ENCODE data around the gene RPS14.
"Not testable (repeated sequence)": the region's sequence is repeated elsewhere in the genome, so short reads cannot be mapped to it uniquely, and the experiment has no call there.

Gene RPS14

GRCh38 chr5:150438873-150439546 lies 10.5 kb downstream of the RPS14 start:
- FAIRE-seq (no peak), DNase-seq (ENCODE audit: insufficient read length, low spot score) (no peak)
- TF ChIP-seq POU2F2 (IDR thresholded peaks at IDR 0.05; ENCODE audit: low read depth, low read length) (no peak), PAX5 (IDR thresholded peaks at IDR 0.05; ENCODE audit: insufficient read depth, low read length, severe bottlenecking) (no peak), POLR2AphosphoS5 (IDR thresholded peaks at IDR 0.05; ENCODE audit: low read depth, low read length) (no peak), SPI1 (IDR thresholded peaks at IDR 0.05; ENCODE audit: low read depth, low read length) (no peak), POLR2A (IDR thresholded peaks at IDR 0.05; ENCODE audit: low read depth, low read length) (no peak), TAF1 (IDR thresholded peaks at IDR 0.05; ENCODE audit: low read depth, low read length) (no peak)

DNA sequence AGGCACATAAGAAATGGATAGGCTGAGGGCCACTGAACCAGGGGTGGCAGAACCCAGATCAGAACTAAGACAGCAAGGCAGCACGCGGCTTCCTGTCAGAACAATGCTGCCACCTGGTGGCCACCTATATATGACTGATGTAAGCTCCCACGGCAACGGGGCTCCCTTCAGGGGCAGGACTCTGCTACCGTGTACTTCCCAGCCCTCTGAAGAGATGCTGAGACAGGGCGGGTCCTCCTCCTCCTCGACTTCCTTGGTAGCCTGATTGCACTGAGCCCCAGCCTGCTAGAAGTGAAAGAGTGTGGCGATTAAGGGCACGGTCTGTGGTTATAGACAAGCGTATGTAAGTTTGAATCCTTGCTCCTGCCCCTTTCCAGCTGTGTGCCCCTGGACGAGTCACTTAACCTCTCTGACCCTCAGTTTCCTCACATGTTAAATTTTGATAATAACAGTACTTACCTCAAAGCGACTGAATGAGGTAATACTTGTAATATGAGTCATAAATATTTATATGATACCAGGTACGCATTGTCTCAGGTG lies 13.3 kb downstream of the RPS14 start:
- peak; percentile 97 for FAIRE-seq
- peak; percentile 76 for DNase-seq (ENCODE audit: insufficient read length, low spot score)
- no peak for TF ChIP-seq SPI1 (IDR thresholded peaks at IDR 0.05; ENCODE audit: low read depth, low read length)
- TF ChIP-seq TAF1 (IDR thresholded peaks at IDR 0.05; ENCODE audit: low read depth, low read length) = no peak
- no peak for TF ChIP-seq PAX5 (IDR thresholded peaks at IDR 0.05; ENCODE audit: insufficient read depth, low read length, severe bottlenecking)
- no peak for TF ChIP-seq POLR2A (IDR thresholded peaks at IDR 0.05; ENCODE audit: low read depth, low read length)
- TF ChIP-seq POU2F2 (IDR thresholded peaks at IDR 0.05; ENCODE audit: low read depth, low read length) = no peak
- TF ChIP-seq POLR2AphosphoS5 (IDR thresholded peaks at IDR 0.05; ENCODE audit: low read depth, low read length) = no peak

- no peak for TF ChIP-seq POU2F2 (IDR thresholded peaks at IDR 0.05; ENCODE audit: low read depth, low read length)
- TF ChIP-seq SPI1 (IDR thresholded peaks at IDR 0.05; ENCODE audit: low read depth, low read length) = no peak
- TF ChIP-seq TAF1 (IDR thresholded peaks at IDR 0.05; ENCODE audit: low read depth, low read length) = no peak
- TF ChIP-seq POLR2AphosphoS5 (IDR thresholded peaks at IDR 0.05; ENCODE audit: low read depth, low read length) = no peak
- no peak for TF ChIP-seq PAX5 (IDR thresholded peaks at IDR 0.05; ENCODE audit: insufficient read depth, low read length, severe bottlenecking)
- no peak for TF ChIP-seq POLR2A (IDR thresholded peaks at IDR 0.05; ENCODE audit: low read depth, low read length)
- FAIRE-seq = no peak
- DNase-seq (ENCODE audit: insufficient read length, low spot score) = no peak
These were observed 15.1 kb downstream of the RPS14 start for GRCh38 chr5:150434464-150434863.

DNA sequence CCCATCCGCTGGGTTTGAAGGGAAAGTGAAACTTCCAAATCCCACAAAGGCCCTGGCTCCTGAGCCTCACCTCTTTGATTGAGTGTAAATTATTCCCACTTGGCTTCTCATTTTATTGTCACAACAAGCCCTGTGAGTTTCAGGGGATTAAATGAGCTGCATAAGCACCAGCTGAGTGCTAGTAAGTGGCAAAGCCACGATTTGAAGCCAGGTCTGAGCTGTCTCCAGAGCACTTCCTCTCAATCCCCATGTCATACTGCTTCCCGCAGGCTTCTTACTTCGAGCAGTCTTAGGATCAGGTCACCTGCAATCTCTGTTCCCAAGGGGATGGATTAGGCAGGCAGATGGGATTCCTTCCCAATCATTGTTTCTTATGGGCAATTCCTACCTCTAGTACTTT lies 18.0 kb downstream of the RPS14 start:
- FAIRE-seq = no peak

DNA sequence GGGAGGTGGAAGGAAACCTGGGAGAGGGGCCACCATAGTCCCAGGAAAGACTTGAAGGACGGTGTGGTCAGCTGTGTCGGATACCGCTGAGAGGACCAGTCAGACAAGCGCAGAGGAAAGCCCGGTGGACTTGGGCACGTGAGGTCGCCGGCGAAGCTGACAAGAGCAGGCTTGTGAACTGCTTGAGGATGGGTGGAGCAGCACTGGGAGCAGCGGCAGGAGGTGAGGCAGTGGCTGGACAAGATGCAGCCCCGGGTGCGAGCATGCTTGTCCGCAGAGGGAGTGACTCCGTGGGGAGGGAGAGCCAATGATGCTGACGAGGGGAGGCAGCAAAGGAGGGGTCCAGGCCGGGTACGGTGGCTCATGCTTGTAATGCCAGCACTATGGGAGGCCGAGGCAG lies 18.5 kb downstream of the RPS14 start:
- no peak for DNase-seq (ENCODE audit: insufficient read length, low spot score)
- FAIRE-seq = no peak
- TF ChIP-seq POLR2AphosphoS5 (IDR thresholded peaks at IDR 0.05; ENCODE audit: low read depth, low read length) = no peak
- TF ChIP-seq TAF1 (IDR thresholded peaks at IDR 0.05; ENCODE audit: low read depth, low read length) = no peak
- no peak for TF ChIP-seq PAX5 (IDR thresholded peaks at IDR 0.05; ENCODE audit: insufficient read depth, low read length, severe bottlenecking)
- TF ChIP-seq POLR2A (IDR thresholded peaks at IDR 0.05; ENCODE audit: low read depth, low read length) = no peak

More for the DNA sequence above, 18.0 kb downstream of the RPS14 start:
- no peak for TF ChIP-seq POLR2AphosphoS5 (IDR thresholded peaks at IDR 0.05; ENCODE audit: low read depth, low read length)
- TF ChIP-seq SPI1 (IDR thresholded peaks at IDR 0.05; ENCODE audit: low read depth, low read length) = 0 out of 2 replicates have a peak, but pooled peaks have one; percentile 18
- no peak for DNase-seq (ENCODE audit: insufficient read length, low spot score)

GRCh38 chr5:150429410-150429873 lies 20.1 kb downstream of the RPS14 start:
- TF ChIP-seq SPI1 (IDR thresholded peaks at IDR 0.05; ENCODE audit: low read depth, low read length) (peak; percentile 86), PAX5 (IDR thresholded peaks at IDR 0.05; ENCODE audit: insufficient read depth, low read length, severe bottlenecking) (no peak)
- FAIRE-seq (peak; percentile 72), DNase-seq (ENCODE audit: insufficient read length, low spot score) (peak; percentile 54)

GRCh38 chr5:150428978-150429377 lies 20.6 kb downstream of the RPS14 start:
- FAIRE-seq = no peak
- DNase-seq (ENCODE audit: insufficient read length, low spot score) = no peak
- TF ChIP-seq TAF1 (IDR thresholded peaks at IDR 0.05; ENCODE audit: low read depth, low read length) (no peak), POLR2AphosphoS5 (IDR thresholded peaks at IDR 0.05; ENCODE audit: low read depth, low read length) (no peak), PAX5 (IDR thresholded peaks at IDR 0.05; ENCODE audit: insufficient read depth, low read length, severe bottlenecking) (no peak), SPI1 (IDR thresholded peaks at IDR 0.05; ENCODE audit: low read depth, low read length) (no peak)

- DNase-seq (ENCODE audit: insufficient read length, low spot score) (no peak), FAIRE-seq (no peak)
- TF ChIP-seq POU2F2 (IDR thresholded peaks at IDR 0.05; ENCODE audit: low read depth, low read length) (no peak), POLR2A (IDR thresholded peaks at IDR 0.05; ENCODE audit: low read depth, low read length) (no peak), POLR2AphosphoS5 (IDR thresholded peaks at IDR 0.05; ENCODE audit: low read depth, low read length) (no peak), PAX5 (IDR thresholded peaks at IDR 0.05; ENCODE audit: insufficient read depth, low read length, severe bottlenecking) (no peak), TAF1 (IDR thresholded peaks at IDR 0.05; ENCODE audit: low read depth, low read length) (no peak), SPI1 (IDR thresholded peaks at IDR 0.05; ENCODE audit: low read depth, low read length) (no peak)
These were observed 21.2 kb downstream of the RPS14 start for GRCh38 chr5:150428106-150428876.

GRCh38 chr5:150426165-150426564 lies 23.4 kb downstream of the RPS14 start:
- not testable (repeated sequence) for DNase-seq (ENCODE audit: insufficient read length, low spot score); FAIRE-seq

DNA sequence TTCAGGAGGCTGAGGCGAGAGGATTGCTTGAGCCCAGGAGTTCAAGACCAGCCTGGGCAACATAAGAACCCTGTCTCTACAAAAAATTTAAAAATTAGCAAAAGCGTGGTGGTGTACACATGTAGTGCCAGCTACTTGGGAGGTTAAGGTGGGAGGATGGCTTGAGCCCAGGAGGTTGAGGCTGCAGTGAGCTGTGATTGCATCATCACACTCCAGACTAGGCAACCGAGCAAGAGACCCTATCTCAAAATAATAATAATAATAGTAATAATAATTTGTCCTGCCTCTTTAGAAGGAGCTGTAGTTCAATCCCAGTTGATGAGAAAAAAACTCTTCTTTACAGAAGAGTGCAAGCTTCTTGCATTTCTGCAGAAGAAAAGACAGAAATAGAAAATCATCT lies 26.8 kb downstream of the RPS14 start:
- DNase-seq (ENCODE audit: insufficient read length, low spot score) = no peak
- TF ChIP-seq POLR2AphosphoS5 (IDR thresholded peaks at IDR 0.05; ENCODE audit: low read depth, low read length) (no peak), TAF1 (IDR thresholded peaks at IDR 0.05; ENCODE audit: low read depth, low read length) (no peak), POU2F2 (IDR thresholded peaks at IDR 0.05; ENCODE audit: low read depth, low read length) (no peak), PAX5 (IDR thresholded peaks at IDR 0.05; ENCODE audit: insufficient read depth, low read length, severe bottlenecking) (no peak), POLR2A (IDR thresholded peaks at IDR 0.05; ENCODE audit: low read depth, low read length) (no peak), SPI1 (IDR thresholded peaks at IDR 0.05; ENCODE audit: low read depth, low read length) (no peak)
- FAIRE-seq = no peak

Data from GM12891 (cell line).